Heart left ventricle (tissue), 13 donors: Measurements from ENCODE around the gene PTX4.

Experiments
- CTCF ChIP-seq, 12 donors: fragments of 200-600 bp; sonication (generic) in 4 of 12; IDR thresholded peaks; one replicate each; pipeline versions ENCODE4 v1.5.0 to v1.8.0; 2018 to 2022; ENCODE audit warnings: antibody characterized with exemption in 12 of 12, mild to moderate bottlenecking in 5 of 12
- POLR2A ChIP-seq, 2 donors: fragments of 450-650 bp; IDR thresholded peaks; one replicate each; pipeline ENCODE4 v1.6.1; 2017; ENCODE audit warnings: antibody characterized with exemption in 2 of 2, mild to moderate bottlenecking in 2 of 2, moderate library complexity in 2 of 2
- donor health status: ischemic (EF 13 %, LVEDD 7.1; RV severe dilation, severe dysfunction).
- donor health status: DM: no; HTN: yes; CAD: no.
- donor health status: DM: no; HTN: no; CAD: no.
- donor health status: ischemic (EF 25% LVEDD 6.9; RV normal size, moderate dysfunction).
- donor health status: ischemic (EF 25% LVEDD 5.7; RV mildly dilated, moderate dysfunction).
- donor health status: ischemic (EF 35%, LVEDD 5.7; RV mildly dilated, moderate dysfunction).
- donor health status: nonischemic (EF 11% LVEDD 7.7; RV severe dilation, severe dysfunction).
- donor health status: DM: yes; HTN: yes; CAD: no.
- donor health status: PGD.
- donor health status: ischemic (EF 29% LVEDD 5.4; RV normal size, mild dysfunction).
- donor health status: nonischemic (EF 23%, LVEDD 6.1; RV moderate dilation, normal function).

GRCh38 chr16:1436731-1437355 is 51.9 kb downstream of the PTX4 start:
- TF ChIP-seq CTCF (IDR thresholded peaks at IDR 0.05) (no peak), POLR2A (IDR thresholded peaks at IDR 0.05) (no peak)
